K562 (cell line): ENCODE results near the gene PREP.

ENCODE experiments used
- BCL6 ChIP-seq: fragments of 250-450 bp; sonication (Bioruptor Pico); IDR thresholded peaks from 2 replicates; pipeline ENCODE4 v1.4.0; 2020
- CTBP1 ChIP-seq: fragments of 450-650 bp; IDR thresholded peaks from 2 replicates; pipeline ENCODE4 v1.6.1; 2016; ENCODE audit warnings: borderline replicate concordance
- KDM1A ChIP-seq, 2 experiments: fragments of 450-650 bp; IDR thresholded peaks; 2 replicates each; pipeline ENCODE4 v1.6.1; 2016; ENCODE audit warnings: mild to moderate bottlenecking in 2 of 2
- NRF1 ChIP-seq, 2 experiments: fragments of 450-650 bp; IDR thresholded peaks in 1 of 2; conservative IDR thresholded peaks in 1 of 2; 2 replicates each; pipeline ENCODE4 v1.6.1; 2014; ENCODE audit warnings: mild to moderate bottlenecking in 2 of 2
- TARDBP ChIP-seq: fragments of 450-650 bp; IDR thresholded peaks from 2 replicates; pipeline ENCODE4 v1.6.1; 2016
- ZNF23 ChIP-seq: fragments of 250-450 bp; sonication (Bioruptor Pico); IDR thresholded peaks from 2 replicates; pipeline ENCODE4 v1.4.0; 2020; ENCODE audit warnings: mild to moderate bottlenecking
- ZNF561 ChIP-seq: fragments of 450-650 bp; formaldehyde crosslinking; conservative IDR thresholded peaks from 2 replicates; pipeline ENCODE4 v1.4.0; 2020; ENCODE audit warnings: mild to moderate bottlenecking, moderate library complexity
- TF ChIP-seq, protein P1 (sequence below), 3 experiments: IDR thresholded peaks in 2 of 3; conservative IDR thresholded peaks in 1 of 3; 2 replicates each; pipeline ENCODE4 v1.5.1; 2011 to 2012; ENCODE audit warnings: low read length in 3 of 3, mild to moderate bottlenecking in 3 of 3, control low read depth in 2 of 3, improper control_type of control experiment in 1 of 3, inconsistent platforms in 1 of 3, low read depth in 1 of 3, mixed read lengths in 1 of 3, moderate library complexity in 1 of 3; ENCODE audit not compliant: insufficient read depth in 2 of 3
- TF ChIP-seq, protein P2 (sequence below): fragments of 450-650 bp; conservative IDR thresholded peaks from 2 replicates; pipeline ENCODE4 v1.6.1; 2016; ENCODE audit warnings: missing genetic modification characterization, low read depth, mild to moderate bottlenecking, control low read depth, missing compliant biosample characterization

DNA sequence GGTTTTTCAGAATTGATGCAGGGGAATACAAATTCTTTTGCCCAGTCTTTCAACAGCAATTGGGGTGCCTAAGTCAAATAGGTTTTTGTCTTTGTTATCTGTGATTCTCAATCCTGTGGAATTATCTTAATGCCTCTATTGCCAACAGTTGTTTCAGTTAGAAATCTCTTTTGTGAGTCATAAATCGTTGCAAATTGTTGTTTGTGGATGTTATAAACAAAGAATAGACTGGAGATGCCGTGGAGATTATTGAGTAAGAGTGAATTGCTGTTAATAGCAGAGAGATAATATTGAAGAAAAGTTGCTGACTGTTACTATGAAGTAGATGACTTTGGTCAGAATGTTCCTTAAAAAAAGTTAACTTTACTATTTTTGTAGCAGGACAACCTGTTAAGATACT is 159.4 kb downstream of the PREP start:
- no peak for TF ChIP-seq TARDBP
- TF ChIP-seq KDM1A (IDR thresholded peaks at IDR 0.05): no peak
- no peak for TF ChIP-seq ZNF561 (CRISPR knock-in tag)
- TF ChIP-seq NRF1 (conservative IDR thresholded peaks at IDR 0.05 in 1 of 2, IDR thresholded peaks at IDR 0.05 in 1 of 2): no peak
- TF ChIP-seq BCL6 (CRISPR knock-in tag): no peak
- TF ChIP-seq, protein P1, sequence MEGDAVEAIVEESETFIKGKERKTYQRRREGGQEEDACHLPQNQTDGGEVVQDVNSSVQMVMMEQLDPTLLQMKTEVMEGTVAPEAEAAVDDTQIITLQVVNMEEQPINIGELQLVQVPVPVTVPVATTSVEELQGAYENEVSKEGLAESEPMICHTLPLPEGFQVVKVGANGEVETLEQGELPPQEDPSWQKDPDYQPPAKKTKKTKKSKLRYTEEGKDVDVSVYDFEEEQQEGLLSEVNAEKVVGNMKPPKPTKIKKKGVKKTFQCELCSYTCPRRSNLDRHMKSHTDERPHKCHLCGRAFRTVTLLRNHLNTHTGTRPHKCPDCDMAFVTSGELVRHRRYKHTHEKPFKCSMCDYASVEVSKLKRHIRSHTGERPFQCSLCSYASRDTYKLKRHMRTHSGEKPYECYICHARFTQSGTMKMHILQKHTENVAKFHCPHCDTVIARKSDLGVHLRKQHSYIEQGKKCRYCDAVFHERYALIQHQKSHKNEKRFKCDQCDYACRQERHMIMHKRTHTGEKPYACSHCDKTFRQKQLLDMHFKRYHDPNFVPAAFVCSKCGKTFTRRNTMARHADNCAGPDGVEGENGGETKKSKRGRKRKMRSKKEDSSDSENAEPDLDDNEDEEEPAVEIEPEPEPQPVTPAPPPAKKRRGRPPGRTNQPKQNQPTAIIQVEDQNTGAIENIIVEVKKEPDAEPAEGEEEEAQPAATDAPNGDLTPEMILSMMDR (IDR thresholded peaks at IDR 0.05 in 2 of 3, conservative IDR thresholded peaks at IDR 0.05 in 1 of 3; ENCODE audit: insufficient read depth in 2 of 3, low read depth in 1 of 3, low read length in 3 of 3): no peak
- TF ChIP-seq ZNF23 (CRISPR knock-in tag): no peak
- TF ChIP-seq CTBP1: no peak
- TF ChIP-seq, protein P2, sequence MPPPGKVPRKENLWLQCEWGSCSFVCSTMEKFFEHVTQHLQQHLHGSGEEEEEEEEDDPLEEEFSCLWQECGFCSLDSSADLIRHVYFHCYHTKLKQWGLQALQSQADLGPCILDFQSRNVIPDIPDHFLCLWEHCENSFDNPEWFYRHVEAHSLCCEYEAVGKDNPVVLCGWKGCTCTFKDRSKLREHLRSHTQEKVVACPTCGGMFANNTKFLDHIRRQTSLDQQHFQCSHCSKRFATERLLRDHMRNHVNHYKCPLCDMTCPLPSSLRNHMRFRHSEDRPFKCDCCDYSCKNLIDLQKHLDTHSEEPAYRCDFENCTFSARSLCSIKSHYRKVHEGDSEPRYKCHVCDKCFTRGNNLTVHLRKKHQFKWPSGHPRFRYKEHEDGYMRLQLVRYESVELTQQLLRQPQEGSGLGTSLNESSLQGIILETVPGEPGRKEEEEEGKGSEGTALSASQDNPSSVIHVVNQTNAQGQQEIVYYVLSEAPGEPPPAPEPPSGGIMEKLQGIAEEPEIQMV (tag): no peak
